SHP77 (cell line): ENCODE measurements around the gene FAM110C.
"Not testable (repeated sequence)": the region's sequence is repeated elsewhere in the genome, so short reads cannot be mapped to it uniquely, and the experiment has no call there.

Experiments
- DNase-seq, 2 experiments: peaks; one replicate each; lab custom pipeline; 2025; lab: John Stamatoyannopoulos, UW

FAM110C gene

GRCh38 chr2:42788-43187, 3.5 kb downstream of the FAM110C start:
- no peak for DNase-seq

- no peak for DNase-seq
These were observed 5.8 kb downstream of the FAM110C start for GRCh38 chr2:40465-40864.

GRCh38 chr2:38155-38554, 8.2 kb downstream of the FAM110C start:
- no peak for DNase-seq

GRCh38 chr2:36318-36717, 10.0 kb downstream of the FAM110C start:
- DNase-seq: no peak

GRCh38 chr2:35852-36251, 10.5 kb downstream of the FAM110C start:
- peak in 1 of 2 experiments; percentile 9 for DNase-seq

- no peak for DNase-seq
These were observed 12.7 kb downstream of the FAM110C start for GRCh38 chr2:33620-34019.

- DNase-seq: no peak
These were observed 14.2 kb downstream of the FAM110C start for GRCh38 chr2:32068-32467.

GRCh38 chr2:29253-29652, 17.1 kb downstream of the FAM110C start:
- no peak for DNase-seq

GRCh38 chr2:28406-28975, 17.8 kb downstream of the FAM110C start:
- no peak for DNase-seq

GRCh38 chr2:26891-27290, 19.4 kb downstream of the FAM110C start:
- DNase-seq: no peak

GRCh38 chr2:25543-25942, 20.8 kb downstream of the FAM110C start:
- DNase-seq: no peak

- DNase-seq: not testable (repeated sequence)
These were observed 21.7 kb downstream of the FAM110C start for GRCh38 chr2:24591-24990.

- no peak for DNase-seq
These were observed 22.2 kb downstream of the FAM110C start for GRCh38 chr2:24107-24506.

GRCh38 chr2:23283-23682, 23.0 kb downstream of the FAM110C start:
- no peak for DNase-seq

- not testable (repeated sequence) for DNase-seq
These were observed 24.1 kb downstream of the FAM110C start for GRCh38 chr2:22244-22643.

- peak in 1 of 2 experiments; percentile 22 for DNase-seq
These were observed 26.0 kb downstream of the FAM110C start for GRCh38 chr2:20259-20658.

- DNase-seq: no peak
These were observed 26.8 kb downstream of the FAM110C start for GRCh38 chr2:19505-19904.

GRCh38 chr2:18402-19271, 27.7 kb downstream of the FAM110C start:
- DNase-seq: no peak

GRCh38 chr2:15916-16315, 30.4 kb downstream of the FAM110C start:
- not testable (repeated sequence) for DNase-seq

- DNase-seq: peak in 1 of 2 experiments; percentile 47
These were observed 34.9 kb downstream of the FAM110C start for GRCh38 chr2:11248-11941.

GRCh38 chr2:10222-10875, 36.0 kb downstream of the FAM110C start:
- no peak for DNase-seq
